Liver (tissue), 9 donors: ENCODE measurements around the gene WDR3. TPM values are rescaled to one million over a fixed set of nuclear protein-coding genes. Genes with fewer than 3 reads are reported as not detected.

Experiments used
- DNase-seq: peaks from one replicate; pipeline ENCODE4 v3.0.0-alpha.2; 2017; ENCODE audit warnings: low spot score
- H3K27ac ChIP-seq, 2 donors: one replicate each; pipeline ENCODE4 v1.7.0; 2013; ENCODE audit warnings: inconsistent platforms in 2 of 2, low read length in 2 of 2, control low read depth in 1 of 2, low read depth in 1 of 2, mild to moderate bottlenecking in 1 of 2
- H3K27me3 ChIP-seq, 4 donors: one replicate each; pipeline versions ENCODE4 v1.6.1 to v1.7.0; 2013; ENCODE audit warnings: low read length in 3 of 4, inconsistent platforms in 1 of 4, mild to moderate bottlenecking in 1 of 4, moderate library complexity in 1 of 4; ENCODE audit not compliant: control insufficient read depth in 4 of 4, insufficient read depth in 4 of 4
- H3K36me3 ChIP-seq, 4 donors: one replicate each; pipeline versions ENCODE4 v1.6.1 to v1.7.0; 2013; ENCODE audit warnings: low read length in 3 of 4, mild to moderate bottlenecking in 3 of 4, low read depth in 1 of 4, moderate library complexity in 1 of 4; ENCODE audit not compliant: control insufficient read depth in 4 of 4, insufficient read depth in 3 of 4
- H3K4me1 ChIP-seq, 4 donors: one replicate each; pipeline versions ENCODE4 v1.6.1 to v1.7.0; 2013; ENCODE audit warnings: low read length in 3 of 4, mild to moderate bottlenecking in 3 of 4, moderate library complexity in 1 of 4; ENCODE audit not compliant: control insufficient read depth in 4 of 4, insufficient read depth in 4 of 4
- H3K4me3 ChIP-seq, 3 donors: one replicate each; pipeline versions ENCODE4 v1.6.1 to v1.7.0; 2013; ENCODE audit warnings: low read length in 3 of 3, control low read depth in 1 of 3, low read depth in 1 of 3, mild to moderate bottlenecking in 1 of 3
- H3K9ac ChIP-seq, 2 donors: one replicate each; pipeline ENCODE4 v1.7.0; 2013; ENCODE audit warnings: low read length in 2 of 2, mild to moderate bottlenecking in 2 of 2, moderate library complexity in 2 of 2, control low read depth in 1 of 2, low read depth in 1 of 2
- H3K9me3 ChIP-seq, 4 donors: one replicate each; pipeline versions ENCODE4 v1.6.1 to v1.7.0; 2013; ENCODE audit warnings: low read length in 3 of 4; ENCODE audit not compliant: control insufficient read depth in 4 of 4
- CTCF ChIP-seq: fragments of 150-350 bp; IDR thresholded peaks from 2 replicates; pipeline ENCODE4 v1.5.1; 2017; ENCODE audit warnings: improper control_type of control experiment, low read depth, low read length; ENCODE audit not compliant: missing input control
- HNF4A ChIP-seq, 2 donors: conservative IDR thresholded peaks; 2 replicates each; pipeline ENCODE4 v1.6.1; 2016; ENCODE audit warnings: antibody characterized with exemption in 2 of 2, mild to moderate bottlenecking in 2 of 2
- HNF4G ChIP-seq: IDR thresholded peaks from 2 replicates; pipeline ENCODE4 v1.6.1; 2016; ENCODE audit warnings: antibody characterized with exemption
- MAX ChIP-seq: IDR thresholded peaks from 2 replicates; pipeline ENCODE4 v1.6.1; 2016; ENCODE audit warnings: antibody characterized with exemption
- NR2F2 ChIP-seq: IDR thresholded peaks from 2 replicates; pipeline ENCODE4 v1.6.1; 2016; ENCODE audit warnings: antibody characterized with exemption
- RAD21 ChIP-seq, 2 donors: IDR thresholded peaks; 2 replicates each; pipeline ENCODE4 v1.6.1; 2016; ENCODE audit warnings: antibody characterized with exemption in 2 of 2, mild to moderate bottlenecking in 2 of 2
- REST ChIP-seq: IDR thresholded peaks from 2 replicates; pipeline ENCODE4 v1.6.1; 2016; ENCODE audit warnings: antibody characterized with exemption, mild to moderate bottlenecking
- RXRA ChIP-seq, 2 donors: IDR thresholded peaks; 2 replicates each; pipeline ENCODE4 v1.6.1; 2017 to 2018; ENCODE audit warnings: antibody characterized with exemption in 2 of 2, mild to moderate bottlenecking in 1 of 2
- SP1 ChIP-seq: IDR thresholded peaks from 2 replicates; pipeline ENCODE4 v1.6.1; 2018; ENCODE audit warnings: antibody characterized with exemption, mild to moderate bottlenecking
- ZBTB33 ChIP-seq: IDR thresholded peaks from 2 replicates; pipeline ENCODE4 v1.6.1; 2016; ENCODE audit warnings: antibody characterized with exemption
- WGBS: extraction: QIAGEN DNeasy Blood & Tissue Kit; methylation state at CpG from one replicate; pipeline ENCODE4 v1.1.7; 2013; 5-methylcytosine and 5-hydroxymethylcytosine counted together
- polyA plus RNA-seq, 2 donors: library from polyadenylated mRNA; stranded (reverse) in 1 of 2; unstranded in 1 of 2; fragments of 200-250 nt in 1 of 2; fragments of >200 nt in 1 of 2; fragmentation: Nextera tagmentation in 1 of 2; extraction: Ambion mirVana in 1 of 2; gene quantifications; one replicate each; pipeline versions ENCODE4 v1.2.1 to v1.2.3, GENCODE V29; 2013 to 2015
- total RNA-seq, 2 donors: library from RNA; depleted of rRNA; stranded (reverse); fragments of >200 nt; gene quantifications; one replicate each; pipeline ENCODE4 v1.2.3, GENCODE V29; 2014
- donor health status: healthy.
- donor health status: healthy.
- donor health status: healthy.
- donor health status: healthy.
- donor health status: healthy.

The WDR3 gene
- total and polyA plus RNA-seq, 4 donors = 4.4 to 24.5 (median 11.5) TPM

- Histone ChIP-seq H3K27me3 (no peaks in the 10 kb centered on the region), H3K9me3 (no peaks in the 10 kb centered on the region), H3K9ac (no peak overlapping the region), H3K36me3 (no peaks in the 10 kb centered on the region), H3K4me3 (no peak overlapping the region), H3K4me1 (no peaks in the 10 kb centered on the region), H3K27ac (no peak overlapping the region)
- TF ChIP-seq RAD21 (IDR thresholded peaks at IDR 0.05) = no peak
- no peak for DNase-seq
Measured at GRCh38 chr1:117971777-117972176, 42.2 kb downstream of the WDR3 start.

- Histone ChIP-seq H3K36me3 (no peaks in the 10 kb centered on the region), H3K9ac (no peak overlapping the region), H3K4me1 (no peaks in the 10 kb centered on the region), H3K4me3 (no peak overlapping the region), H3K27me3 (no peaks in the 10 kb centered on the region), H3K27ac (no peak overlapping the region), H3K9me3 (no peaks in the 10 kb centered on the region)
- 67% methylated on average over 3 of the region's 3 CpGs for WGBS
- DNase-seq = no peak
- TF ChIP-seq MAX (no peak), RXRA (IDR thresholded peaks at IDR 0.05) (no peak), SP1 (no peak), ZBTB33 (no peak), REST (no peak), HNF4A (conservative IDR thresholded peaks at IDR 0.05) (no peak), NR2F2 (no peak), CTCF (no peak), HNF4G (no peak)
Measured at GRCh38 chr1:117976381-117976780, 46.8 kb downstream of the WDR3 start.
